ENCODE measurements around the gene TRAPPC2L.

The TRAPPC2L gene

GRCh38 chr16:88839745-88840599, 17.0 kb upstream of the TRAPPC2L start:
- no peak for DNase-seq (ENCODE audit: low read depth)

DNA sequence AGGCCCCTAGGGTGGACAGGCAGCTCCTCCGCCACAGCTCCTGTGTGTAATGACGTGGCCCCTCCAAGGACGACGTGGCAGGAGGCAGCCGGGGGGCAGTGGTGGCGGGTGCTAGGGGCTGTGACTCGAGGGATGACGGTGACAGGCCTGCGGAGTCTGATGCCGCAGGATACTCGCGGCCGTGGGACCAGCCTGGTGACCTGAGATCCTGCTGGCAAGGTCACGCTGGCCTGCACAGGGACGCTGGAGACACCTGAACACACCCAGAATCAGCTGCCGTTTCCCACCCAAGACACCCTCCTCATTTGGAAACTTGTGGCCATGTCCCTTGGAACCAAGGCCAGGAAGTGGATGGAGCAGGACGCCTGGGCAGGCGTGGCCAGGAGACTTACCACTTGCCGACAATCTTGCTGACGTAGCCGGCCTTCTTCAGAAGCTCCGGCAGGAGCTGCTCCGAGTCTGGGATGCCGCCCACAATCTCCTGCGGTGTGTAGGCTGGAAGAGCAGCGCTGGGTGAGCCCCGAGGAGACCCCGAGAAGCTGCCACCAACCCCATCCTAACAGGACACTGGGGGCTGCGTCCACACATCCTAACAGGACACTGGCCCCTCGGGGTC, 16.2 kb upstream of the TRAPPC2L start:
- DNase-seq (ENCODE audit: low read depth): no peak

GRCh38 chr16:88841521-88842307, 15.2 kb upstream of the TRAPPC2L start:
- no peak for DNase-seq (ENCODE audit: low read depth)

DNA sequence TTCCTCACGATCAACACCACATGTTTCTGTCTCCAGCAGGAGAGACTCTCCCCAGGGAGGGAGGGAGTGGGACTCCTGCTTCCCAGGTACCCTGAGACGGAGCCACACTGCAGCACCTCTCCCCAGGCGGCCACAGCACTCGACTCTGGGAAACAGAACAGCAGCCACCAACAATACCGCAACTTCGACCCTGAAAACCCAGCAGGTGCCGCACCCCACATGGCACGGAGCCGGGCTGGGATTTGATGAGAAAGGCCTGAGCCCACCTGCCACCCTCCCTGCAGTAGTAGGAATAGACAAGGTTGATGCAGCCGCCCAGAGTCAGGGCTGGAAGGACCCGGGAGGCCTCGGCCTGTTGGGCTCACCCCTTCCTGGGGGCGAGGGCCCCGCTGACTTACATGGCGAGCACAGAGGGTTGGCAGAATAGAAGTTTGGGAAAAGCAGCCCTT, 14.6 kb upstream of the TRAPPC2L start:
- no peak for DNase-seq (ENCODE audit: low read depth)

DNA sequence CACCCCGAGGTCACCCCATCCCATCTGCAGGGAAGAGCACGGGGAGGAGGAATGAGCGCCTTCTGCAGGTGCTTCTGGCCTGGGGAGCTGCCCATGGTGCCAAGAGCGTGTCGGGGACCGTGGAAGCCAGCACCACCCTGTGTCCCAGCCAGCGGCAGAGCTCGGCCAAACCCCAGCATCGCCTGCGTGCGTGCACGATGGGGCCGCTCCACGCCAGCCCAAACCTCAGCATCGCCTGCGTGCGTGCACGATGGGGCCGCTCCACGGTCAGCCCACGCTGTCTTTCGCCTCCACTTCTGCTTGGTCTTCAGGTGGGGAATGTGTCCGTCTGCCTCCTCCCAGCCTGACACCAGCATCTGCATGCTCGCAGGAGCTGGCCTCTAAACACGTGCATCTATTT, 14.1 kb upstream of the TRAPPC2L start:
- DNase-seq (ENCODE audit: low read depth): no peak

DNA sequence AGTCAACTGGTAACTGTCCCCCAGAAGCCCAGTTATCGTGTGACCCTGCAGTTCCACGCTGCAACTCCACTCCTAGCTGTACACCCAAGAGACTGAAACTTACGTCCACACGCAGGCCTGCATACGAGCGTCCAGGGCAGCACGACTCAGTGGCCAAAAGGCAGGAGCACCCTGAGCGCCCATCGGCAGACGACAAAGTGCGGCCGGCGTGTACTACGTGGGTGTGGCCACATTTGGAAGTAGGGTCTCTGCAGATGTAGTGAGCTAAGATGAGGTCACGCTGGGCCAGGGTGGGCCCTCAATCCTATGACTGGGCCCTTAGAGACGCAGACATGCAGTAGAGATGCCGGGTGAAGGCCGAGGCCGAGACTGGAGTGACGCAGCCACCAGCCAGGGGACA, 13.7 kb upstream of the TRAPPC2L start:
- no peak for DNase-seq (ENCODE audit: low read depth)

- no peak for DNase-seq (ENCODE audit: low read depth)
Observed at GRCh38 chr16:88844419-88845036, 12.4 kb upstream of the TRAPPC2L start.

DNA sequence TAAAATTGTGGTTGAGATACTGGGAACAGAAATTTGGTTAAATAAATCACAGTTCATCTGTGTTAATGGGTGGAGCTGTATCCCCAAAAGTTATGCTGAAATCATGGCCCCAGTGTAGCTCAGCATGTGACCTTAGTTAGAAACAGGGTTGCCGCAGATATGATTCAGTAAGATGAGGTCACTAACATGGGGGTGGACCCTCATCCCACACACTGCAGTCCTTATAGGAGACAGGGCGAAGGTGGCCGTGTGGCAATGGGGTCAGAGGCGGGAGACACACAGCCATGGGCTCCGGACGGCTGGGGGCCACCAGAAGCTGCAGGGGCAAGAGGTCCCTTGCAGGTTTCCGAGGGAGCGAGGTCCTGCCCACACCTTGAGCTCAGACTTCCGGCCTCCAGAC, 10.8 kb upstream of the TRAPPC2L start:
- no peak for DNase-seq (ENCODE audit: low read depth)

DNA sequence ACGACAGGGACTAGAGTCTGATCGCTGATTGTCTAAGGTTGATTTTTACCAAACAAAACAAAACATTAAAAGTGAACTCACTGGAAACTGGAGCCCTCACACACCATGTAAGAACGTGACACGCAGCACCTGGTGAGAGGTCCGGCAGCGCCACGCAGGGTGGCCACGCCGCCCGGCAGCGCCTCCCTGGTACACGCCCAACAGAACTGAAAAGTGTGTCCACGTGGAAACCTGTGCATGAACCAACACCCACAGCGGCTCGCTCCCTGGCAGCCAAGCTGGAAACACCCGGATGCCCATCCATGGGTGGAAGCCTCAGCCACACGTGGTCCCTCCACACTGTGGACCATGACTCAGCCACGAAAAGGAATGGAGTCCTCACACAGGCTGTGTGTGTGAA, 9.3 kb upstream of the TRAPPC2L start:
- no peak for DNase-seq (ENCODE audit: low read depth)

DNA sequence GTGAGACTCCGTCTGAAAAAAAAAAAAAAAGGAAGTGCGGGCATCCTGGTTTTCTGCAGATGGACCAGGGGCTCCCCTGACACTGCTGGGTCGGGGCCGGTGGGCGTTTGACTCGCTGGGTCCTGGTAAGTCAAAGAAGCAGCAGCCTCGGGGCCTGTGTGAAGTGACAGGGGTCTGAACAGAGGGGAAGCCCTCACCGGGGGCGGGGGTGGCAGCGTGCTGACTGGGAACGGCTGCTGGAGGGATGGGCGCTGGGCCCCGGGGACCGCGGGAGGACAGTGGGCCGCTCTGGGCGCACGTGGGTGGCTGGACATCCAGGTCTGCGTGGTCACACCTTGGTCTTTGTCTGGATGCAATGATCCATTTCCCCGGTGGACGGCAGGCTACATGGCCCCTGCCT, 8.4 kb upstream of the TRAPPC2L start:
- DNase-seq (ENCODE audit: low read depth): no peak

DNA sequence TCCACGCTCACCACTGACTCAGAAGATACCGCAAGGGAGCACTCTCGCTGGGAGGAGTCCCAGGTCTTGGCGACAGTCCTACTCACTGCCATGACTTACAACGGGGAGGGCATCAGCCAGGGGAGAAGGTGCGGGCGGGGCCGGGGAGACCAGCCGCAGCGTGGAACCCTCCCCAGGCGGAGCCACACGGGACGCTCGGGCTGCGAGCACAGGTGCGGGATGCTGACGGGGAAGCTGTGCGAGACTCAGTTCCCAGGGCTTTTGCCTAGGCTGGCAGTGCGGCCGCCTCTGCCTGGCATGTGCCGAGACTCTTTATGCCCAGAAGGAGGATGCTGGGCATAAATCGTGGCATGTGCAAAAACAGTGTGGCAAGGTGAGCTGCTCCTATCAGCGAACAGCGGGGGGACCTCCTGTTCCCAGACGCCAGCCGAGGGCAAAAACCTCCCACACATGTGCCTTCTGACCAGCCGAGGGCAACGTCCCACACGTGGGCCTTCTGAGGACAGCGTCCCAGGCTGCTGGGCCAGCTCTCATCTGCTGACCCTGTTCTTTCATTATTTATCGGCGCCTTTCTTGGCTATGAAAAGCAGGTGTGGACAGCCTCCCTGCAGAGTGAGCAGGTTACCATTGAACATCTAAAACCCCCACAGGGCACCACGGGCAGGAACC, 6.3 kb upstream of the TRAPPC2L start:
- DNase-seq (ENCODE audit: low read depth): no peak

DNA sequence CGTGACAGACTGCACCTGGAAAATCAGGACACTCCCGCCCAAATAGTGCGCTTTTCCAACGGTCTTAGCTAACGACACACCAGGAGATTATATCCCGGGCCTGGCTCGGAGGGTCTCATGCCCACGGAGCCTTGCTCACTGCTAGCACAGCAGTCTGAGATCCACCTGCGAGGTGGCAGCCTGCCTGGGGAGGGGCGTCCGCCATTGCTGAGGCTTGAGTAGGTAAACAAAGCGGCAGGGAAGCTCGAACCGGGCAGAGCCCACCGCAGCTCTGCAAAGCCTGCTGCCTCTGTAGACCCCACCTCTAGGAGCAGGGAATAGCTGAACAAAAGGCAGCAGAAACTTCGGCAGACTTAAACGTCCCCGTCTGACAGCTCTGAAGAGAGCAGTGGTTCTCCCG, 5.3 kb upstream of the TRAPPC2L start:
- no peak for DNase-seq (ENCODE audit: low read depth)

GRCh38 chr16:88853325-88853941, 3.5 kb upstream of the TRAPPC2L start:
- DNase-seq (ENCODE audit: low read depth): no peak

DNA sequence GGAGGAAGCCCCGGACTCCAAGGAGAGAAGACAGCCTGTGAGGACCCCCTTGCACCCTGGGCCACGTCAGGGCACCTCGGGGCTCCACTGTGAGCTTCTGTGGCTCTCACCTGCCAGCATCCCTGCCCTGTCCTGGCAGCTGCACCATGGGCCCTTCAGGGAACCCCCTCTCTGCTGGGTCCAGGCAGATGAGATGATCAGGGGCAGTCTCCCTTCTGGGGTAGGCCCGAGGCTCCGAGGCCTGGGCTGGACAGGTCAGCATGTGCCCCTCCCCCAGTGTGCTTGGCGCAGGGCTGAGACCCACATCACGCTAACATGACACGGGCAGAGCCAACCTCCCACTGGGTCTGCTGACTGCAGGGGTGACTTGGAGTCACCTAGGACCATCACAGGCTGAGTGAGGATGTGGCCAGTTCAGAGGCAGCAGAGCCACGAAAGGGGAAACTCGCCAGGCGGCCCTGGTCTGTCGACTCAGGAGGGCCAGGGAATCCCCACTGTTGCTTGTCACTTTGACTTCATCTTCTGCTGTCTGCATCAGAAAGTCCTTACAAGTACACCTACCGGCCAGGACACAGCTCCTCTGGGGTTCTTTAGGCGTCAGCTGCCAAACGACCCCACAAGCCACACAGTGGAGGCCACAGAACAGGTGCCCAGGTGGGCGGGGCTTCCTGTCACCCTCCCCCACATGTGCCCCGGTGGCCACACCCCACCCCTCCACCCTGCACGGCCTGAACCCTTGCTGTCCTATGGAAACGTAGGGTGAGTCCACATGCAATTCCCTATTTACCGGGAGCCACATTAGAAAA, 2.4 kb upstream of the TRAPPC2L start:
- no peak for DNase-seq (ENCODE audit: low read depth)

DNA sequence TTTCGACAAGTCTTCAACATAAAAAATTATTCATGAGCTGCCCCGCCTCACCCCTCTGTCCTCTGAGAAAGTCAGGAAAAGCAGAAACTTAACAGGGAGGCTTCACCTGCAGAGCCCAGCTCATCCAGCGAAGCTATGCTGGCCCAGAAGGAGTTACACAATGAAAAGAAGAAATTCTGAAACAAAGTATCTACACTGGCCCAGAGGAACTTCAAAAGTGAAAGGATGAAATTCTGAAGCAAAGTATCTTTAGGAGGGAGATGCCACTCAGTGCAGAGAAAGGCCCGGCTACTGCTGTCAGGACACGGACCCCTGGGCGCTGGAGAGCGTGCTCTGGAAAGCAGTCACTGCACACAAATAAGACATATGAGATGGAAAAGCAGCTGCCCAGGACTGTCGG, 1.8 kb upstream of the TRAPPC2L start:
- DNase-seq (ENCODE audit: low read depth): no peak

- no peak for DNase-seq (ENCODE audit: low read depth)
Observed at GRCh38 chr16:88855736-88856121, 1.2 kb upstream of the TRAPPC2L start.

- no peak for DNase-seq (ENCODE audit: low read depth)
Observed at GRCh38 chr16:88856122-88856827, 652 bp upstream of the TRAPPC2L start.

DNA sequence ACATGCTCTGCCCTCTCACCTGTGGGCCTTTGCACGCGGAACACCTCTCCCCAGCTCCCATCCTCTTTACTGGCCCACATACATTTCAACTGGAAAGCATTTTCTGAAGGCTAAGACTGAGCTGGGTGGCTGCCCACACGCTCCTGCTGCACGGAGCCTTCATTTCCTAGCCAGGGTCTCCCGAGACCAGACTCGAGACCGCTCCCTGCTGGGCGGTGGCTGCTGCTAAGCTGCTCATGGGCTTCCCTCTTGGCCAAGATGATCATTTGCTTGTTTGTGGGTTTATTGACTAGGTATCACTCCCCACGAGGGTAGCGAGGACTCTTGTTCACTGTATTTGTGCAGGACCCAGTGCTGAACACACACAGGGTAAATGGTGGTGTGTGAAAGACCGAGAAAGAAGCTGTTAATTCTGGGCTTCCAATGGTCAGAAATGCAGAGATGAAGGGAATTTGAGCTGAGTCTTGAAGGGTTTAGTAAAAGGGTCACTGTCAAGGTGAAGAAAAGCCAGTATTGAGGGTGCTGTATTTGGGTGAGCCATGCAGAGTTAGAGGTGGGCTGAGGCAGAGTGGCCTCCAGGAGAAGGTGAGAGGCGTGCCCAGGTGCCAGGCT, 907 bp downstream of the TRAPPC2L start:
- DNase-seq (ENCODE audit: low read depth): peak; percentile 70

- no peak for DNase-seq (ENCODE audit: low read depth)
Observed at GRCh38 chr16:88859381-88860091, 2.6 kb downstream of the TRAPPC2L start.

All from fibroblast of gingiva (primary cell).